ENCODE measurements around the gene EDARADD.
"Not testable (repeated sequence)": the region's sequence is repeated elsewhere in the genome, so short reads cannot be mapped to it uniquely, and the experiment has no call there.

EDARADD gene

GRCh38 chr1:236472850-236473788 lies 79.0 kb downstream of the EDARADD start:
- H3K27ac Mint-ChIP-seq: peak overlapping the region in 2 of 3 experiments; percentile 40 to 57
- H3K4me1 Mint-ChIP-seq: peaks cover 24% of the 10 kb centered on the region
- TF ChIP-seq CTCF (IDR thresholded peaks at IDR 0.05; ENCODE audit: unreplicated experiment in 3 of 3): no peak
- peaks cover 39% of the 10 kb centered on the region for H3K27me3 Mint-ChIP-seq (ENCODE audit: low read depth)
- H3K9me3 Mint-ChIP-seq: no peaks in the 10 kb centered on the region
- no peaks in the 10 kb centered on the region for H3K36me3 Mint-ChIP-seq (ENCODE audit: low read depth)
- H3K4me3 Mint-ChIP-seq: no peak overlapping the region

GRCh38 chr1:236476019-236476418 lies 81.9 kb downstream of the EDARADD start:
- H3K27me3 Mint-ChIP-seq (ENCODE audit: low read depth): peaks cover 35% of the 10 kb centered on the region

DNA sequence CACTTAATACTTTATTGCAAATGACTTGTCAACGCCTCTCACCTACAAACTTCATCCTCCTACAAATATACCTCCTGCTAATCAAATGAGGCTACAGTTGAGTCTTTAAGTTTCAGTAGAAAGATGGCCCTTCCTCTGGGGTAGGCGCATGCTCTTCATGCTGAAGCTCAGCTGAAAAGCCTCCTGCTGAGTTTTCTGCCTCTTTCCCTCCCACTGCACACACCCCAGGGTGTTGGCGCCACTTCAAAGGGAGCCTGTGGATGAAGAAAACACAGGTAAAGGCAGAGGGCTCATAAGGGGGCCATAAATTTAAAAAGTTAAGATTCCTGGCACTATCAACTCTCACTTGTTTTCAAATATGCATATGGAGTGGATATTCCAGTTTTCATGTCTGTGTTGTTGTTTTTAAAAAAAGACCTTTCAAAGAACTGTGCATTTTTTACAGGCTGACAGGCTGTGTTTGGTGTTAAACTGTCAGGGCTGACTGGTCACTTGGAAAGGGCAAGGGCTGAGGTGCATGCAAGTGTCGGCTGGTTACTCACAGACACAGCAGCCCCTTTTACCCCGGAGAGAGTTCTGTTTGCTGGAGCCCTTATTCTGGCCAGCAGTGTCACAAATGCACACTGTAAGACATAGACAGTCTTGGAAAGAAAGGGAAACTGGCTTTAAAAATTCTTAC lies 86.8 kb downstream of the EDARADD start:
- no peak for TF ChIP-seq CTCF (IDR thresholded peaks at IDR 0.05; ENCODE audit: unreplicated experiment in 3 of 3)
- peak overlapping the region in 1 of 3 experiments; percentile 27 for H3K4me3 Mint-ChIP-seq
- H3K27me3 Mint-ChIP-seq (ENCODE audit: low read depth): peaks cover 21% of the 10 kb centered on the region
- H3K36me3 Mint-ChIP-seq (ENCODE audit: low read depth): peaks cover 11% of the 10 kb centered on the region
- H3K9me3 Mint-ChIP-seq: no peaks in the 10 kb centered on the region
- peaks cover 7% of the 10 kb centered on the region for H3K4me1 Mint-ChIP-seq
- peak overlapping the region; percentile 55 to 86 (median 56) for H3K27ac Mint-ChIP-seq

More at GRCh38 chr1:236476019-236476418, 81.9 kb downstream of the EDARADD start:
- no peak for TF ChIP-seq CTCF (IDR thresholded peaks at IDR 0.05; ENCODE audit: unreplicated experiment in 3 of 3)
- no peaks in the 10 kb centered on the region for H3K36me3 Mint-ChIP-seq (ENCODE audit: low read depth)
- no peak overlapping the region for H3K27ac Mint-ChIP-seq
- H3K9me3 Mint-ChIP-seq: no peaks in the 10 kb centered on the region
- no peak overlapping the region for H3K4me3 Mint-ChIP-seq
- peaks cover 26% of the 10 kb centered on the region for H3K4me1 Mint-ChIP-seq

GRCh38 chr1:236484310-236484971 lies 90.4 kb downstream of the EDARADD start:
- Mint-ChIP-seq H3K9me3 (no peaks in the 10 kb centered on the region), H3K27ac (no peak overlapping the region), H3K36me3 (ENCODE audit: low read depth) (peaks cover 11% of the 10 kb centered on the region), H3K4me3 (no peak overlapping the region), H3K27me3 (ENCODE audit: low read depth) (peaks cover 18% of the 10 kb centered on the region), H3K4me1 (peaks cover 7% of the 10 kb centered on the region)
- TF ChIP-seq CTCF (IDR thresholded peaks at IDR 0.05; ENCODE audit: unreplicated experiment in 3 of 3): no peak

DNA sequence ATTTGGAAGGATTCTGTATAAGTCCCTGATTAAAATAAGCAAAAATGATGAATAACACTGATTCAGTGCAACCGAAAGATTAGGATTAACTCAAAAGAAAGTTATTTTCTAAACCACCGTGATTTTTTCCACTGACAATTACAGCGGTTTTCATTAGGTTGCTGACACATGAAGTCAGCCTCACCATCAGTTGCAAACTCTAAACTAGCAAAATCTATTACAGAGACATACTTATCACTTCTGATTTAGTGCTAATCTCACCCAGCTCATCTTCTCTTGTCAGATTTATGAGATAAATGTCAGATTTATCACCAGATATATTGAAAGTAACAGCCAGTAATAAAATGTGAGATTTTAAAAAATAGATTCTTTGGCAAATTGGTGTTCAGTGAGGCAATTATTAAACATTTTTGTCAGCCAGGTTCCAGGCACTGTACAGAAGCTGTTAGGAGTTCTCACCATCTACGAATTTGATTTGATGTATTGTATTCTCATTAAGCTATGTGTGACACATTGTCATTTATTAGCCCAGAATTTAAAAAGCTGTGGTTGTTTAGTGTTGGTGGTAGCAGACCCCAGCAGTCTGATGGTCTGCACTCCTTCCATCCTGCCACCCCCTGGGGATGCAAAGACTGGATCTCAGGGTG lies 92.4 kb downstream of the EDARADD start:
- Mint-ChIP-seq H3K36me3 (ENCODE audit: low read depth) (peaks cover 11% of the 10 kb centered on the region), H3K9me3 (no peaks in the 10 kb centered on the region), H3K27ac (no peak overlapping the region), H3K27me3 (ENCODE audit: low read depth) (peaks cover 14% of the 10 kb centered on the region), H3K4me3 (no peak overlapping the region), H3K4me1 (no peaks in the 10 kb centered on the region)
- no peak for TF ChIP-seq CTCF (IDR thresholded peaks at IDR 0.05; ENCODE audit: unreplicated experiment in 3 of 3)

DNA sequence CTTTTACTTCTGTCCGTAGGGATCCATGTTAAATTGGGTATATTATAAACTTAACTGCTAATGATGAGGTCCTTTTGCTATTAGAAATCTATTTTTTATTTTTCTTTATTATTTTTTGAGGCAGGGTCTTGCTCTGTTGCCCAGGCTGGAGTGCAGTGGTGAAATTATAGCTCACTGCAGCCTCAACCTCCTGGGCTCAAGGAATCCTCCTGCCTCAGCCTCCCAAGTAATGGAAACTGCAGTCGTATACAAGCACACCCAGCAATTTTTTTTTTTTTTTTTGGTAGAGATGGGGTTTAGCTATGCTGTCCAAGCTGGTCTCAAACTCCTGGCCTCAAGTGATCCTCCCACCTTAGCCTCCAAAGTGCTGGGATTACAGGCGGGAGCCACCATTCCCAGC lies 95.1 kb downstream of the EDARADD start:
- not testable (repeated sequence) for H3K27ac Mint-ChIP-seq; H3K4me3 Mint-ChIP-seq; H3K4me1 Mint-ChIP-seq; H3K9me3 Mint-ChIP-seq; H3K36me3 Mint-ChIP-seq (ENCODE audit: low read depth)
- peaks cover 19% of the 10 kb centered on the region for H3K27me3 Mint-ChIP-seq (ENCODE audit: low read depth)

Data from nephron (organoid).